Myocyte (in vitro differentiated cells): ENCODE measurements around the gene IL17RB. TPM values are rescaled to one million over a fixed set of nuclear protein-coding genes. Genes with fewer than 3 reads are reported as not detected.

Source experiments
- DNase-seq: peaks from one replicate; pipeline ENCODE4 v3.0.0-alpha.2; 2012; ENCODE audit warnings: low read depth
- total RNA-seq: library from RNA; depleted of rRNA; stranded (reverse); fragments of >200 nt; gene quantifications from 2 replicates; pipeline ENCODE4 v1.2.3, GENCODE V29; 2014

IL17RB gene
- total RNA-seq, 1 donor from 2014 or later: not detected

GRCh38 chr3:53811143-53811927, 35.0 kb upstream of the IL17RB start:
- no peak for DNase-seq

DNA sequence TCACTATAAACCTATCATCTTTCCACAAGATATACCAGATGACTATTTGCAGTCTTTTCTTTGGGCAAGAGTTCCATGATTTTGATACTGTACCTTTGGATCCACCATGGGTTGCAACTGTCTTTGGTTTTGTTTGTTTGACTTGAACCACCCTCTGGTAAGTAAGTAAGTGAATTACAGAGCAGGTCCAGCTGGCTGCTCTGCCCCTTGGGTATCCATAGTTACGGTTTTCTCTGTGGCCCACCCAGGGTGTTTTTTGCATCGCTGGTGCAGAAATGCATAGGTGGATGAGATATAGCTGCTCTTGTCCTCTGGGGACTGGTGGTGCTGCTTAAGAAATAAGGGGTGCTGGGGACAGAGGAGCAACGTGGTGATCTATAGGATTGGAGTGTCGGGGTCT, 33.9 kb upstream of the IL17RB start:
- no peak for DNase-seq

DNA sequence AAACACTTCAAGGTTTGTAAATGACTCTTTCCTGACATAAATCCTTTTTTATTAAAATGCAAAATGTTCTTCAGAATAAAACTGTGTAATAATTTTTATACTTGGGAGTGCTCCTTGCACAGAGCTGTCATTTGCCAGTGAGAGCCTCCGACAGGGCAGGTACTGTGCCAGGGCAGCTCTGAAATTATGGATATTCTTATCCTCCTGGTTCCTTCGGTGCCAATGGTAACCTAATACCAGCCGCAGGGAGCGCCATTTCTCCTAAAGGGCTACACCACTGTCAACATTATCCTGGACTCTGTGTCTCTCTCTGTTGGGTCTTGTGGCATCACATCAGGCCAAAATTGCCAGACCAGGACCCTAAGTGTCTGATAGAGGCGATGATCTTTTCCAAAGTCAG, 33.1 kb upstream of the IL17RB start:
- DNase-seq: no peak

DNA sequence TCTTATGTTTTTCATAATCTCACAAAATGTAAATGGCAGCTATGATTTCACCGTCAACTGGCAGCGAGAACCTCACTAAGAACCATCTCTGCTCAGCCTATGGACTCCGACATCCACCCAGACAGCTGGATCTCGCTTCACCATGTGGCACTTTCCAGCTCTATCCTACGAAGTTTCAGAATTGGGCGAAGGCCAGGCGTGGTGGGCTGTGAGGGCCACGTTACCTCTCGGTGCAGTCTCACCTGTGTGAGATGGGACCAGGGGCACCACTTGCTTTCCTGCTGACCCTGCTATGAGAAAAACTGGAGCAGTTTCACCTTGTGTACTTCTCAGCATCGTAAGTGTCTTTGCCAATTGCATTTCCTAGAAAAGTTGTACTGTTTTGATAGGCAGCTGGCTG, 32.5 kb upstream of the IL17RB start:
- DNase-seq: no peak

GRCh38 chr3:53815067-53815466, 31.3 kb upstream of the IL17RB start:
- DNase-seq: no peak

DNA sequence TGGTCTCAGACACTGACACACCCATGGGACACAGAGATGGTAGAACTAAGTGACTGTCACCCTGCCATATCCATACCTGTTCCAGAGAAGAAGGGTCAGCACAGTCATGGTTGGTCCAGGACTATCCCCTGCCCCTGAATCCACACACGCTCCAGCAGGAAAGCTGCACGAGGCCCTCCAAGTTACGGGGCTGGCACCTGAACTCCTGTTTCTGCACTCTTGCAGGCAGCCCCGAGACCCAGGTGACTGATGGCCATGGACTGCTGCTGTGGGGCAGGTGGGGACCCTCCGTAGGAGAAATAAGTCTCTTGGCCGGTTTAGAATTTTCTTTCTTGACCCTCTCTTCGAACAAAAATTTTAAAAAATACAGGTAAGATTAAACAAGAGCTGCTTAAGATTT, 30.7 kb upstream of the IL17RB start:
- DNase-seq: no peak

- DNase-seq: no peak
These were observed 29.9 kb upstream of the IL17RB start for GRCh38 chr3:53816425-53816824.

- DNase-seq: no peak
These were observed 29.2 kb upstream of the IL17RB start for GRCh38 chr3:53817211-53817610.

- DNase-seq: no peak
These were observed 28.6 kb upstream of the IL17RB start for GRCh38 chr3:53817809-53818208.

DNA sequence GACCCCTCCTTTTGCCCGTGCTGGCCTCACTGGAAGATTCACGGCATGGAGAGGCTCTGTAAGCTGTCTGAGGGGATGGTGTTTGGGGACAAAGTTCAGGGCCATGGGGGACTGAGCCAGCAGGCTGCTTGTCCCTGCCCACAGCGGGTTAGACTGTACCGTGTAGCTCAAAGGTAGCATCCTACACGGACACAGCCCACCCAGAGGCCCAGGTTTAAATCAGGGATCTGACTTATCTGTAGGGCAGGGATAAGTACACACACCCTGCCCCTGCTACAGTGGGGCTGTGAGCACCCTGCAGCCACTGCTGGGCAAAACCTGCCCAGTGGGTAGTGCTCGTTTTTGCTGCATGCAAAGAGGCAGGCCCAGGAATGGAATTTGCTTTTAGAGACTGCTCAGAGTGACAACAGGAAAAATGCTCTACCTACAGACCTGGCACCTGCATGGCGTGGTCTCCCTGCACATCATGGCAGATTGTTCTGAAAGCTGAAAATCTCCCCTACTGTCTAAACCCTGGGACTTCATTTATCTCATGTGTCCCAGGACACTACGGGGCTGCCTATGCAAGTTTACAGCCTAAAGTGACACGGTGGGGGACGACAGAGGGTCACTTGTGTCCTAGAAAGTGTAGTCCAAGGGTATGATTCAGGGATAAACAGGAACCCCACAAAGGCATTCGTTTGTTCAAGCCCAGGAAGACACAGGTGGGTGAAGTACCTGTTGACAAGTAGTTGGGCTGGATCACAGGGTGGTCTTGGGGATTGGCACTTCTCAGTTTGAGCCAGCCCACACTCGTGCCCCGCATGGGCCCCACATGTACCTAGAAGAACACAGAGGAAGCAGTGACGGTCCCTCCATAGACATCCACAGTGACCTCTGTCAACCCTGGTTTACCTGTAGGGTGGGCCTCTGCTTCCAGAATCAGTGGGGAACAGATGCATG, 27.9 kb upstream of the IL17RB start:
- DNase-seq: no peak

DNA sequence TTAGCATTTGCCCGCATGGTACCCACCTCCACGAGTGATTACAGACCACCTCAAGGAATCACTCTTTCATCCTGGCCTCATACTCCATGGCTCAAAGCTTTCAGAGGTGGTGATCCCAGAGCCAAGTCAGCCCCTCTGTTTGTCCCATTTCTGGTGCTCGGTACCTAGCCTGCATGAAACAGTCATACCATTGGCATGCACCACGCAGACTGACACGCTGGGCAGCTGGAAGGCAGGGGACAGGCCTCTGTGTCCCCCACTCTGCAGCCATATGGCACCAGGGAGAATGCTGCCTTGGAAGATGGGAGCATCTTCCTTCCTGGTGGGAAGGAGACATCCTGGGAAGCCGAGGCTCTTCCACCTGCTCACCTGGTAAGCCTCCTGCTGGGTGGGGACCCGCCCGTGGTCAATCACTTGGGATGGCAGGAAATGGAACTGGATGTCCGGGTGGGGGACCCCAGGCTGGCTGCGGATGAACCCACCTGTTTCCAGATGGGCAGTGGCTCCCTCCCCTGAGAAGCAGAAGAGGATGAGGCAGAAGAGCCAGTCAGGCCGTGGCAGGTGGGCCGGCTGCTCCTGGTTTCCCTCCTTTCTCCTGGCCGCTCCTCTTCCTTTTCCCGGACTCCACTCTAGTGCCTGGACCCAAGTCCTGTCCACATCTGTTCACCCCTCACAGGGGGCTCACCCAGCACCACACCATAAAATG, 27.1 kb upstream of the IL17RB start:
- DNase-seq: no peak

DNA sequence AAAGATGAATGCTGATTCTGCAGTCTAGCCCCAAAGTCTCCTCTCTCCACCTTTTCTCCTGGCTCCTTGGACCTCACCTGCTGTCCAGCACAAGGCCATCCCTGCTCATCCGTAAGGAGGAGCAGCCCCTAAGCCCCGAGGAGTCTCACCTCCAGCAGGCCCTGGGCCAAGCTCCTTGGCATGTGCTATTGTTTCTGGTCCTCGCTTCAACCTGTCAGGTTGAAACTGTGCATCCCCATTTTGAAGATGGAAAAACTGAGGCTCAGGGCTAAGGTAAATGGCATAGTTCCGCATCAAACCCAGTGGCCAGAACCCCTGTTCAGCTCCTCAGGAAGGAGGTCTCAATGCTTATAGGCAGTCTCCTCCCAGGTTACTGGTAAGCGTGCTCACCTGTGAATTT, 26.3 kb upstream of the IL17RB start:
- DNase-seq: no peak

DNA sequence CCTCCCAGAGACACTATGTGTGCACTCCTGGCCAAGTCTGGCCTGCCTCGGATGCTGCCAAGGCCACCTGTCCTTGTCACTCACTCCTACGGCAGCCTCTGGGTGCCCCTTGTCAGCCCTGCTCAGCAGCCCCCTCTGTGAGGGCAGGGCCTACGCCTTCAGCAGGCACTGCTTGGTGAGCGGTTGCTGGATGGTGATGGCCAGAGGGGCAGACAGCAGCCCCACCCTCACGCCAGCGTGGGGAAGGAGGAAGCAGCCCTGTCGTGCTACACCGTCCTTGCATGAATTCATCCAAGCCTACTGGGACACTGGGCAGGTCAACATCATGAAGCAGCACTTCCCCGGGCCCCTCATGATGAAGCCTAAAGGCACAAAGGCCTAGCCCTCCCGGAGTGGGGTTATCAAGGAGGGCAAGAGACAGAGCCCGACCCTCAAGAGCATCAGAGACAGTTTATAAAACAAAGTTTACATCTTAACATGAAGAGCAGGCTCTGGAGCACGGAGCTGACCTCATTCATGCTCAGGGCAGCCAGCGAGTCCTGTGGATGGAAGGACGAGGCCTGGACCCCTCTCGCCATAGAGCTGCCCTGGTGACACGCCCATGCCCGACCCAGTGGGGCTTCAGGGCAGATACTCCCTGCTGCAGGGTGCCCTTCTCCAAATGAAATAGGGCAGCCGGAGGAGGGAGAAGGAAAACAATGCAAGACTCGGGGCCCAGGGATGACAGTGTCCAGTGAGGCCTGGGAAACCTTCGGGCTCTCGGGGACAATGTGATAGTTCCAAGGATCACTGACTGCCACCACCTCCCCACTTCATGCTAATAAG, 25.4 kb upstream of the IL17RB start:
- DNase-seq: peak; percentile 79

DNA sequence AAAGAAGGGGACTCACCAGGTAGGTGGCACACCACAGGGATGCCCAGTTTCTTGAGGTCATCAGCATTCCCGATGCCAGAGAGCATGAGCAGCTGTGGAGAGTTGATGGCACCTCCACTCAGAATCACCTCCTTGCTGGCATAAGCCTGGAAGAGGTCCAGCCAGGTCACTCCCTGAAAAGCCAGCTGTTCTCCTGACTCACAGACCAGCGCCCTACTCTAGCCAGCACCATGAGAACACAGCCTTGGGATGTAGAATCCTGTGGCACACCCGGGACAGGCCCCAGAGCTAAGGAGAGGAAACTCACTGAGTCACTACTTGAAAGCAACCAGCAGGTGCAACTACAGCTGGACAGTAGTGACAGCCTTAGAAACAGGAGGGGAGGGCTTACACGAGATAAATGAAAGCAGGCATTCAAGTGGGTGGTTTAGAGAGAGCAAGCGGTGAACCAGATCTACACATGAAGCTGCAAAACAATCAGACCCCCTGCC, 24.7 kb upstream of the IL17RB start:
- DNase-seq: peak; percentile 98

- DNase-seq: no peak
These were observed 24.0 kb upstream of the IL17RB start for GRCh38 chr3:53822331-53822741.

DNA sequence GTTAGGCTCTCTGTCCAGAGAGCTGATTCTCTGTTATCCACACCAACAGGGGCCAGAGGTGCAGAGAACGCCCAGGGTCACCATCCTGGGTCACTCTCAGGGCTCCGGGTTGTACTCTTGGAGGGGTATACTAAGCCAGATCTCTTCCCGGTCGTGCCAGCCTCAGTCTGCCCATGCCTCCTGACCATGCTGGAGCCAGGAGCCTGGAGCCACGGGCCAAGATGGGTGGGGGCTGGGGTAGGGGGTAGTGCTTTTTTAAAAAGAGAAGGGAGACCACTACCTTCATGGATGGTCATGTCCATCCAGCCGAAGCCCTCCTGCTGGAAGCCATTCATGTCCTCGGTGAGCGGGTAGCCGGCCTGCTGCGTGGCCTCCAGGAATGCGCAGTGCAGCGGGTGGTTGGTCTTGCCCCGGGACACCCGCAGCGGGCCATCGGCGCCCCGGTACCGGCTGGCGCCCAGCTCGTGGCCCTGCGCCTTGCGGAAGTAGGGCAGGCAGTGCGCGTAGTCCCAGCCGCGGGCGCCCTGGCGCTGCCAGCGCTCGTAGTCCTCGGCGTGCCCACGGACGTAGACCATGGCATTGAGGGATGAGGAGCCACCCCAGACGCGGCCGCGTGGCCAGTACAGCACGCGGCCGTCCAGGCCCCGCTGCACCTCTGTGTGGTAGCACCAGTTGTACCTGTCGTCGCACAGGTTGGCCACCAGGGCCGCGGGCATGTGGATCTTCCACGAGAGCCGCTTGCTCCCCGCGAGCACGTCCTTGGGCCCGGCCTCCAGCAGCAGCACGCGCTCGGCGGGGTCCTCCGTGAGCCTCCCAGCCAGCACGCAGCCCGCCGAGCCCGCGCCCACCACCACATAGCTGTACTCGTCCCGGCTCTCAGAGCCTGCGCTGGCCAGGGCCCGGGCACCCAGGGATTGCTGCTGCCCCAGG, 23.1 kb upstream of the IL17RB start:
- DNase-seq: no peak

GRCh38 chr3:53823956-53824657, 22.3 kb upstream of the IL17RB start:
- no peak for DNase-seq

DNA sequence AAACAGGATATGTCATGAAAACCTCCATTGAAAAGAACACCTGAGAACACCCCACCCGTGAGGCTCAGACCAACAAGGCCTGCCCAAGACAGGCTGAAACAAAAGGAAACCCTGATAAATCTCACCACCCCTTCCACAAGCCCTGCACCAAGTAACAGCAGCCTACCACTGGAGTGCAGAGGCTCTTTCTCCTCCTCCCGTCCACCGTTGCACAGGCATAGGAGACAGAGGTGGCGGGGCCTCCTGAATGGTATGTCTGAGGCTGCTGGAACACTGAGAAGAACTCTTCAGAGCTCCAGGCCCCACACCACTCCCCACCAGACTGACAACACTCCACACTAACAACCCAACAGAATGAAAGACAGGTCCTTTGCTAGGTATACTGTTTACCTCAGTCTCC, 21.6 kb upstream of the IL17RB start:
- DNase-seq: no peak

DNA sequence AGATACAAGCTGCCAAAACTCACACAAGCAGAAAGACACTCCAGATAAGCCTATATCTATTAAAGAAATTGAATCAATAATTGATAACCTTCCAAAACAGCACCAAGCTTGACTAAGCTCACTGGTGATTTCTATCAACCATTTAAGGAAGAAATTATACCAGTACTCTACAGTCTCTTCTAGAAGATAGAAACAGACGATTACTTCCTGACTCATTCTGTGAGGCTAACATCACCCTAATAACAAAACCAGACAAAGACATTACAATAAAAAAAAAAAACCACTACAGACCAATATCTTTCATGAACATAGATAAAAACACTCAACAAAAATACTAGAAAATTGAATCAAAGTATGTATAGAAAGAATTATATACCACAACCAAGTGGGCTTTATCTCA, 20.3 kb upstream of the IL17RB start:
- DNase-seq: no peak
